ENCODE data around the gene CAP2. TPM values are rescaled to one million over a fixed set of nuclear protein-coding genes. Genes with fewer than 3 reads are reported as not detected.

CAP2 gene
- total RNA-seq, 4 donors from 2014 or later = 28.5 to 66.5 (median 59.0) TPM

DNA sequence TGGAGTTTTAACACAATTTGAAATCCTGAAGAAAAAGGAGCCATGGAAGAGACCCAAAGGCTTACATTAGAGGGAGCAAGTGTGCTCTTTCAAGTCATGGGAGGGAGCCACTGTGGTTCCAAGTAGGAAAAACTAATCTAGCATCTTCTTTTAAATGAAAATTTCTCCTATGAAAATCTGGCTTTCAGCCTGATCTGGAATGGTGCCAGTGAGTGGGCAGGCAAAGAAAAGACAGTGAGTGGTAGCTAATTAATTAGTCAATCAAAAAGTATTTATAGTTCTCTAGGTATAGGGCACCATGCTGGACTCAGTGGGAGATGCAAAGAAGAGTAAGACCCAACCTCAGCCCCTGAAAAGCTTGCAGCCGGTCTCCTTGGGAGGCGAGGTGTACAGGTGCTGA lies 21.9 kb downstream of the CAP2 start:
- no peaks in the 10 kb centered on the region for H3K9me3 ChIP-seq
- no peak overlapping the region for H3K4me3 ChIP-seq
- WGBS, 2 donors (ENCODE audit: low coverage in 1 of 2) = 100% methylated on average over 2 of the region's 2 CpGs
- H3K4me1 ChIP-seq = peaks cover 8 to 63% (median 11%) of the 10 kb centered on the region in 3 donors
- TF ChIP-seq EP300 (IDR thresholded peaks at IDR 0.05) (no peak), POLR2AphosphoS5 (IDR thresholded peaks at IDR 0.05) (no peak), POLR2A (IDR thresholded peaks at IDR 0.05) (no peak)
- TF ChIP-seq, protein P1, sequence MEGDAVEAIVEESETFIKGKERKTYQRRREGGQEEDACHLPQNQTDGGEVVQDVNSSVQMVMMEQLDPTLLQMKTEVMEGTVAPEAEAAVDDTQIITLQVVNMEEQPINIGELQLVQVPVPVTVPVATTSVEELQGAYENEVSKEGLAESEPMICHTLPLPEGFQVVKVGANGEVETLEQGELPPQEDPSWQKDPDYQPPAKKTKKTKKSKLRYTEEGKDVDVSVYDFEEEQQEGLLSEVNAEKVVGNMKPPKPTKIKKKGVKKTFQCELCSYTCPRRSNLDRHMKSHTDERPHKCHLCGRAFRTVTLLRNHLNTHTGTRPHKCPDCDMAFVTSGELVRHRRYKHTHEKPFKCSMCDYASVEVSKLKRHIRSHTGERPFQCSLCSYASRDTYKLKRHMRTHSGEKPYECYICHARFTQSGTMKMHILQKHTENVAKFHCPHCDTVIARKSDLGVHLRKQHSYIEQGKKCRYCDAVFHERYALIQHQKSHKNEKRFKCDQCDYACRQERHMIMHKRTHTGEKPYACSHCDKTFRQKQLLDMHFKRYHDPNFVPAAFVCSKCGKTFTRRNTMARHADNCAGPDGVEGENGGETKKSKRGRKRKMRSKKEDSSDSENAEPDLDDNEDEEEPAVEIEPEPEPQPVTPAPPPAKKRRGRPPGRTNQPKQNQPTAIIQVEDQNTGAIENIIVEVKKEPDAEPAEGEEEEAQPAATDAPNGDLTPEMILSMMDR (IDR thresholded peaks at IDR 0.05) = no peak
- no peaks in the 10 kb centered on the region for H3K36me3 ChIP-seq
- no peak for ATAC-seq
- no peak overlapping the region for H3K27ac ChIP-seq
- no peaks in the 10 kb centered on the region for H3K27me3 ChIP-seq

DNA sequence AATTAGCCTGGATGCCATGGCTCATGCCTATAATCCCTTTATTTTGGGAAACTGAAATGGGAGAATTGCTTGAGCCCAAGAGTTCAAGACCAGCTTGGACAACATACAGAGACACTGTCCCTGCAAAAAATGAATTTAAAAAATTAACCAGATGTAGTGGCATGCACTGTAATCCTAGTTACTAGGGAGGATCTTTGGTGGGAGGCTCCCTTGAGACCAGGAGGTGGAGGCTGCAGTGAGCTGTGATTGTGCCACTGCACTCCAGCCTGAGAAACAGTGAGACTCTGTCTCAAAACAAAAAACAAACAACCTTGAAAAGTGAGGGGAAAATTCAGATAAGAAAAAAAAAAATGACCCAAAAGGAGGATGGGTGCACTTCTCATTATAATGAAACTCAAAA lies 23.4 kb downstream of the CAP2 start:
- peak overlapping the region in 2 of 4 donors; percentile 75 for H3K27ac ChIP-seq
- H3K9me3 ChIP-seq = no peaks in the 10 kb centered on the region
- peaks cover 0 to 5% of the 10 kb centered on the region in 2 donors for H3K36me3 ChIP-seq
- peaks cover 8 to 57% (median 11%) of the 10 kb centered on the region in 3 donors for H3K4me1 ChIP-seq
- ATAC-seq = no peak
- H3K27me3 ChIP-seq = no peaks in the 10 kb centered on the region
- no peak overlapping the region for H3K4me3 ChIP-seq
- no peak for TF ChIP-seq POLR2AphosphoS5 (IDR thresholded peaks at IDR 0.05)
- TF ChIP-seq EP300 (IDR thresholded peaks at IDR 0.05) = no peak
- TF ChIP-seq POLR2A (IDR thresholded peaks at IDR 0.05) = no peak

DNA sequence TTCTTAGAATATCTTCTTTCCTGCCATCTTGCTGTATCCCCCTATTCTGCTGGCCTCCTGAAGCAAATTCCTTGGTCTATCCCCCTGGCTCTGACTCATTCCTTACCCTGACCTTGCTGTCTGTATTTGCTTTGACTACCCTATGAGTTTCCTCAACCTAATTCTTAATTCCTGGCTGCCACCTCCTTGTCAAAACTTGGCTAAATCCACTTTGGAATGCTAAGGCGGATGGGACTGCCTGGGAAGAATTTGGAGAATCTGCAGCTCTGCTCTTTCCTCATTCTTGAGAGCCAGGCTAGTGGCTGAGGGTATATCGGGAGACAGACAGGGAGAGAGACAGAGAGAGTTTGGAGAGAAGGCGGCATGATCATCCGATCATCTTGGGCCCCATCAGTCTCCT lies 24.4 kb downstream of the CAP2 start:
- peak overlapping the region; percentile 59 to 75 (median 74) for H3K27ac ChIP-seq
- WGBS, 2 donors (ENCODE audit: low coverage in 1 of 2) = 23 to 34% methylated on average over 4 of the region's 4 CpGs

DNA sequence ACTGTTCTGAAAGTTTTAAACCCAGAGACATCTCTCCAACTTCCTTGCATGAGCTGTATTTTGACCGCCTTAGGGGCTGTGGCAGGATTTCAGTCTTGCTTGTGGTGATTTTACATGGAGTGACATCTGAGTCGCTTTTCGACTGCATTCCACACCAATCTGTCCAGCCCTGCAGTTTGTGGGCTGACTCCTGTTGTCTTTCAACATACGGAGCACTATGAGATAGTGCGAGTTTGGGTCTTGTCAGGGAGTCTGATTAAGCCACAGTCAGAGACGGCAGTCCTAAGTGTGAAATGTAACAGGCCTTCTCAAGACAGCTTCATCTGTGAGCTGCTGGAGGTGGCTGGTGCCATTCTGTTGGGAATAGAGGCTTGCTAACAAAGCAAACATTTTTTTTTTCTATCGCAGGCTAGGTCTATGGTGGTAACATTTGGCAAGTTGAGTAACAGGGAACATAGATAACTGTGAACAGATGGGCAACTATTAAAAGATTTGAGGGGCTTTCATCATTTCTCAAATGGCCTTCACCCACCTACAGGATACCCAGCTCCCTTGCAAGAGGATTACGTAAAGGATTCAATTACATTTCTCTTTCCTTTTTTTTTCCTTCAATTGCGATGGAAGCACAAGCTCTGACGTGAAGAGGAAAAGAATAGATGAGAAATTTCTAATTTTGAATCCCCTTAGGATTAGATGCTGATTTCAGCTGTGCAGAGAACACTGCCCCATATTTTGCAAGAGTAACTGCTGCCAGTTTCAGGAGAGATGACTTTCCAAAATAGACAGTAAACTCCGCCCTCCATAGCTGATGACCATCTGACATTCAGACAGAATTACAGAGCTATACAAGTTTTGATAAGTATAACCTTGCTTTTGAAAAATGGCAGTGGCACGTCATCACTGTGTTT lies 25.1 kb downstream of the CAP2 start:
- Histone ChIP-seq H3K9me3 (no peaks in the 10 kb centered on the region), H3K27me3 (no peaks in the 10 kb centered on the region), H3K4me3 (no peak overlapping the region), H3K4me1 (peaks cover 3 to 53% (median 11%) of the 10 kb centered on the region in 3 donors), H3K36me3 (peaks cover 0 to 7% of the 10 kb centered on the region in 2 donors), H3K27ac (peak overlapping the region; percentile 59 to 75 (median 74))
- 23 to 45% methylated on average over 8 to 10 of the region's 12 CpGs for WGBS, 2 donors (ENCODE audit: low coverage in 1 of 2)
- peak; percentile 49 for ATAC-seq
- TF ChIP-seq, protein P1 (IDR thresholded peaks at IDR 0.05) = no peak
- no peak for TF ChIP-seq POLR2A (IDR thresholded peaks at IDR 0.05)
- no peak for TF ChIP-seq POLR2AphosphoS5 (IDR thresholded peaks at IDR 0.05)

More for the DNA sequence above, 24.4 kb downstream of the CAP2 start:
- peaks cover 7 to 55% (median 11%) of the 10 kb centered on the region in 3 donors for H3K4me1 ChIP-seq
- peaks cover 0 to 7% of the 10 kb centered on the region in 2 donors for H3K36me3 ChIP-seq
- H3K27me3 ChIP-seq = no peaks in the 10 kb centered on the region
- no peaks in the 10 kb centered on the region for H3K9me3 ChIP-seq
- ATAC-seq = peak; percentile 59
- TF ChIP-seq POLR2AphosphoS5 (IDR thresholded peaks at IDR 0.05) = no peak
- no peak for TF ChIP-seq POLR2A (IDR thresholded peaks at IDR 0.05)
- TF ChIP-seq, protein P1 (IDR thresholded peaks at IDR 0.05) = no peak
- no peak for TF ChIP-seq EP300 (IDR thresholded peaks at IDR 0.05)
- H3K4me3 ChIP-seq = no peak overlapping the region

DNA sequence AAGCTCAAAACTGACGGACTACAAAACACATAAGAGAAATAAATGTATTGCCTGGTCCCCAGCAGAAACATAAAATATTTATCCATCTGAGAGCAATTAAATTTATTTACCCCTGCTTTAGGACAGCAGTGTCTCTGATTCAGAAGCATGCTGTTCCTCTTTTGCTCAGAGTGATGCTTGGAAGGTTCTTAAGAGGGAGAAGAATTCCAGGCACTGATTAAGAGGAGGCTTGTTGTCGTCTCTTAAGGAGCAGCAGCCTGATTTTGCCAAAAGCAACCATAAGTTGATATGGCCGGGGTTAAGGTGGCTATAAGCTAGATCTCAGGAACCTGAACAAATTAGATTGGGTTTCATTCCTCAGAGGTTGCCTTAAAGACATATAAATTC lies 25.8 kb downstream of the CAP2 start:
- Histone ChIP-seq H3K27me3 (no peaks in the 10 kb centered on the region), H3K4me1 (peaks cover 3 to 50% (median 11%) of the 10 kb centered on the region in 3 donors), H3K36me3 (peaks cover 0 to 10% of the 10 kb centered on the region in 2 donors), H3K9me3 (no peaks in the 10 kb centered on the region), H3K4me3 (no peak overlapping the region), H3K27ac (peak overlapping the region in 3 of 4 donors; percentile 58 to 75 (median 75))
- ATAC-seq = no peak
- TF ChIP-seq POLR2AphosphoS5 (IDR thresholded peaks at IDR 0.05) = no peak
- TF ChIP-seq POLR2A (IDR thresholded peaks at IDR 0.05) = no peak
- TF ChIP-seq, protein P1 (IDR thresholded peaks at IDR 0.05) = no peak
- no peak for TF ChIP-seq EP300 (IDR thresholded peaks at IDR 0.05)
- WGBS, 2 donors (ENCODE audit: low coverage in 1 of 2) = 46 to 51% methylated on average over 3 of the region's 3 CpGs
